ENCODE measurements around the gene KRT74.

The KRT74 gene

GRCh38 chr12:52539821-52540173, 33.8 kb downstream of the KRT74 start:
- H3K4me3 ChIP-seq (ENCODE audit: low read depth, low read length) = no peak overlapping the region
- no peak for DNase-seq (ENCODE audit: low read depth)
- no peak for TF ChIP-seq CTCF (IDR thresholded peaks at IDR 0.05; ENCODE audit: insufficient read depth, low read depth, low read length, missing control alignments)

GRCh38 chr12:52539083-52539820, 34.4 kb downstream of the KRT74 start:
- no peak overlapping the region for H3K4me3 ChIP-seq (ENCODE audit: low read depth, low read length)
- no peak for TF ChIP-seq CTCF (IDR thresholded peaks at IDR 0.05; ENCODE audit: insufficient read depth, low read depth, low read length, missing control alignments)
- DNase-seq (ENCODE audit: low read depth) = no peak

- no peak for DNase-seq (ENCODE audit: low read depth)
- no peak for TF ChIP-seq CTCF (IDR thresholded peaks at IDR 0.05; ENCODE audit: insufficient read depth, low read depth, low read length, missing control alignments)
- H3K4me3 ChIP-seq (ENCODE audit: low read depth, low read length) = no peak overlapping the region
Observed at GRCh38 chr12:52537101-52537500, 36.5 kb downstream of the KRT74 start.

- DNase-seq (ENCODE audit: low read depth) = no peak
- no peak for TF ChIP-seq CTCF (IDR thresholded peaks at IDR 0.05; ENCODE audit: insufficient read depth, low read depth, low read length, missing control alignments)
- no peak overlapping the region for H3K4me3 ChIP-seq (ENCODE audit: low read depth, low read length)
Observed at GRCh38 chr12:52535574-52535973, 38.1 kb downstream of the KRT74 start.

GRCh38 chr12:52534482-52534881, 39.2 kb downstream of the KRT74 start:
- peak; percentile 15 for DNase-seq (ENCODE audit: low read depth)
- no peak overlapping the region for H3K4me3 ChIP-seq (ENCODE audit: low read depth, low read length)
- no peak for TF ChIP-seq CTCF (IDR thresholded peaks at IDR 0.05; ENCODE audit: insufficient read depth, low read depth, low read length, missing control alignments)

- H3K4me3 ChIP-seq (ENCODE audit: low read depth, low read length) = no peak overlapping the region
- no peak for TF ChIP-seq CTCF (IDR thresholded peaks at IDR 0.05; ENCODE audit: insufficient read depth, low read depth, low read length, missing control alignments)
- no peak for DNase-seq (ENCODE audit: low read depth)
Observed at GRCh38 chr12:52533686-52534470, 39.8 kb downstream of the KRT74 start.
